ENCODE measurements around the gene IL22RA2. TPM values are rescaled to one million over a fixed set of nuclear protein-coding genes. Genes with fewer than 3 reads are reported as not detected.

Gene IL22RA2
- total RNA-seq, 1 experiment from 2014 or later = not detected

DNA sequence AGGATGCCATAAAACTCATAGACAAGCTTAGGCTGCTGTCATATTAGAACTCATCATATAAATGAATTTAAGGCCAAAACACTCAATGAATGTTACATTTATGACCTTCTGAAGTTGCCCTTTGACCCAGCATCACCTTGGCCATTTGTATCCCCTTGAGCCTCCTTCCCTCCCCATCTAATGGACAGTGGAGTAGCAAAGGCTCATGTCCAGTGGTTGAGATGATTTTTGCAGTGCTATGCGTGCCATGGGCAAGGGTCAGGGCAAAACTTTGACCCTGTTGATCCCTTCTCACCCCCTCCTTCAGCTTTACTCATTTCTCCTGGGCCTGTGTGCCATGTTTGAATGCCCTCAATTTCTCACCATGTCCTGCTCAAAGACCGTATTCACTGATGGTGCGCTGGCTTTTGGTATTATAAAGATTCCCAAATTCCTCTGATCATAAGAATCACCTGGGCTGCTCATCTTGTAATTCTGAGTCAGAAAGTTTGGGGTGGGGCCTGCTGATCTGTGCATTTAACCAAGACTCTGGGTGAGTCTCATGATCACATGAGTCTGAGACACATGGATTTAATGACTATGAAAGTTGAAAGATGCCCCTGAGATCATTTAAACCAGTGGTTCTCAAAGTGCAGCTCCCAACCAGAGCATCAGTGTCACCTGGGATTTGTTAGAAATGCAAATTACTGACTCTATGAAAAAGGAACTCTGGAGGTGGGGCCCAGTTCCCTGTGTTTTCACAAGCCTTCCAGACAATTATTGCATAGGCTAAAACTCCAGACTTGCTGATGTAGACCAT, 71.2 kb downstream of the IL22RA2 start (continued):
- TF ChIP-seq, protein P1, sequence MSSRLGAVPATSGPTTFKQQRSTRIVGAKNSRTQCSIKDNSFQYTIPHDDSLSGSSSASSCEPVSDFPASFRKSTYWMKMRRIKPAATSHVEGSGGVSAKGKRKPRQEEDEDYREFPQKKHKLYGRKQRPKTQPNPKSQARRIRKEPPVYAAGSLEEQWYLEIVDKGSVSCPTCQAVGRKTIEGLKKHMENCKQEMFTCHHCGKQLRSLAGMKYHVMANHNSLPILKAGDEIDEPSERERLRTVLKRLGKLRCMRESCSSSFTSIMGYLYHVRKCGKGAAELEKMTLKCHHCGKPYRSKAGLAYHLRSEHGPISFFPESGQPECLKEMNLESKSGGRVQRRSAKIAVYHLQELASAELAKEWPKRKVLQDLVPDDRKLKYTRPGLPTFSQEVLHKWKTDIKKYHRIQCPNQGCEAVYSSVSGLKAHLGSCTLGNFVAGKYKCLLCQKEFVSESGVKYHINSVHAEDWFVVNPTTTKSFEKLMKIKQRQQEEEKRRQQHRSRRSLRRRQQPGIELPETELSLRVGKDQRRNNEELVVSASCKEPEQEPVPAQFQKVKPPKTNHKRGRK (CRISPR knock-in tag; IDR thresholded peaks at IDR 0.05; ENCODE audit: borderline replicate concordance) = no peak
- TF ChIP-seq ZNF423 (CRISPR knock-in tag; IDR thresholded peaks at IDR 0.05) = no peak
- no peak for TF ChIP-seq RELA (CRISPR knock-in tag; IDR thresholded peaks at IDR 0.05; ENCODE audit: borderline replicate concordance)
- TF ChIP-seq, protein P2, sequence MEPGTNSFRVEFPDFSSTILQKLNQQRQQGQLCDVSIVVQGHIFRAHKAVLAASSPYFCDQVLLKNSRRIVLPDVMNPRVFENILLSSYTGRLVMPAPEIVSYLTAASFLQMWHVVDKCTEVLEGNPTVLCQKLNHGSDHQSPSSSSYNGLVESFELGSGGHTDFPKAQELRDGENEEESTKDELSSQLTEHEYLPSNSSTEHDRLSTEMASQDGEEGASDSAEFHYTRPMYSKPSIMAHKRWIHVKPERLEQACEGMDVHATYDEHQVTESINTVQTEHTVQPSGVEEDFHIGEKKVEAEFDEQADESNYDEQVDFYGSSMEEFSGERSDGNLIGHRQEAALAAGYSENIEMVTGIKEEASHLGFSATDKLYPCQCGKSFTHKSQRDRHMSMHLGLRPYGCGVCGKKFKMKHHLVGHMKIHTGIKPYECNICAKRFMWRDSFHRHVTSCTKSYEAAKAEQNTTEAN (CRISPR knock-in tag; IDR thresholded peaks at IDR 0.05) = no peak
- TF ChIP-seq, protein P3, sequence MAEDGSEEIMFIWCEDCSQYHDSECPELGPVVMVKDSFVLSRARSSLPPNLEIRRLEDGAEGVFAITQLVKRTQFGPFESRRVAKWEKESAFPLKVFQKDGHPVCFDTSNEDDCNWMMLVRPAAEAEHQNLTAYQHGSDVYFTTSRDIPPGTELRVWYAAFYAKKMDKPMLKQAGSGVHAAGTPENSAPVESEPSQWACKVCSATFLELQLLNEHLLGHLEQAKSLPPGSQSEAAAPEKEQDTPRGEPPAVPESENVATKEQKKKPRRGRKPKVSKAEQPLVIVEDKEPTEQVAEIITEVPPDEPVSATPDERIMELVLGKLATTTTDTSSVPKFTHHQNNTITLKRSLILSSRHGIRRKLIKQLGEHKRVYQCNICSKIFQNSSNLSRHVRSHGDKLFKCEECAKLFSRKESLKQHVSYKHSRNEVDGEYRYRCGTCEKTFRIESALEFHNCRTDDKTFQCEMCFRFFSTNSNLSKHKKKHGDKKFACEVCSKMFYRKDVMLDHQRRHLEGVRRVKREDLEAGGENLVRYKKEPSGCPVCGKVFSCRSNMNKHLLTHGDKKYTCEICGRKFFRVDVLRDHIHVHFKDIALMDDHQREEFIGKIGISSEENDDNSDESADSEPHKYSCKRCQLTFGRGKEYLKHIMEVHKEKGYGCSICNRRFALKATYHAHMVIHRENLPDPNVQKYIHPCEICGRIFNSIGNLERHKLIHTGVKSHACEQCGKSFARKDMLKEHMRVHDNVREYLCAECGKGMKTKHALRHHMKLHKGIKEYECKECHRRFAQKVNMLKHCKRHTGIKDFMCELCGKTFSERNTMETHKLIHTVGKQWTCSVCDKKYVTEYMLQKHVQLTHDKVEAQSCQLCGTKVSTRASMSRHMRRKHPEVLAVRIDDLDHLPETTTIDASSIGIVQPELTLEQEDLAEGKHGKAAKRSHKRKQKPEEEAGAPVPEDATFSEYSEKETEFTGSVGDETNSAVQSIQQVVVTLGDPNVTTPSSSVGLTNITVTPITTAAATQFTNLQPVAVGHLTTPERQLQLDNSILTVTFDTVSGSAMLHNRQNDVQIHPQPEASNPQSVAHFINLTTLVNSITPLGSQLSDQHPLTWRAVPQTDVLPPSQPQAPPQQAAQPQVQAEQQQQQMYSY (CRISPR knock-in tag; IDR thresholded peaks at IDR 0.05) = no peak
- TF ChIP-seq, protein P4, sequence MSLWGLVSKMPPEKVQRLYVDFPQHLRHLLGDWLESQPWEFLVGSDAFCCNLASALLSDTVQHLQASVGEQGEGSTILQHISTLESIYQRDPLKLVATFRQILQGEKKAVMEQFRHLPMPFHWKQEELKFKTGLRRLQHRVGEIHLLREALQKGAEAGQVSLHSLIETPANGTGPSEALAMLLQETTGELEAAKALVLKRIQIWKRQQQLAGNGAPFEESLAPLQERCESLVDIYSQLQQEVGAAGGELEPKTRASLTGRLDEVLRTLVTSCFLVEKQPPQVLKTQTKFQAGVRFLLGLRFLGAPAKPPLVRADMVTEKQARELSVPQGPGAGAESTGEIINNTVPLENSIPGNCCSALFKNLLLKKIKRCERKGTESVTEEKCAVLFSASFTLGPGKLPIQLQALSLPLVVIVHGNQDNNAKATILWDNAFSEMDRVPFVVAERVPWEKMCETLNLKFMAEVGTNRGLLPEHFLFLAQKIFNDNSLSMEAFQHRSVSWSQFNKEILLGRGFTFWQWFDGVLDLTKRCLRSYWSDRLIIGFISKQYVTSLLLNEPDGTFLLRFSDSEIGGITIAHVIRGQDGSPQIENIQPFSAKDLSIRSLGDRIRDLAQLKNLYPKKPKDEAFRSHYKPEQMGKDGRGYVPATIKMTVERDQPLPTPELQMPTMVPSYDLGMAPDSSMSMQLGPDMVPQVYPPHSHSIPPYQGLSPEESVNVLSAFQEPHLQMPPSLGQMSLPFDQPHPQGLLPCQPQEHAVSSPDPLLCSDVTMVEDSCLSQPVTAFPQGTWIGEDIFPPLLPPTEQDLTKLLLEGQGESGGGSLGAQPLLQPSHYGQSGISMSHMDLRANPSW (CRISPR knock-in tag; conservative IDR thresholded peaks at IDR 0.05; ENCODE audit: low read depth) = no peak

DNA sequence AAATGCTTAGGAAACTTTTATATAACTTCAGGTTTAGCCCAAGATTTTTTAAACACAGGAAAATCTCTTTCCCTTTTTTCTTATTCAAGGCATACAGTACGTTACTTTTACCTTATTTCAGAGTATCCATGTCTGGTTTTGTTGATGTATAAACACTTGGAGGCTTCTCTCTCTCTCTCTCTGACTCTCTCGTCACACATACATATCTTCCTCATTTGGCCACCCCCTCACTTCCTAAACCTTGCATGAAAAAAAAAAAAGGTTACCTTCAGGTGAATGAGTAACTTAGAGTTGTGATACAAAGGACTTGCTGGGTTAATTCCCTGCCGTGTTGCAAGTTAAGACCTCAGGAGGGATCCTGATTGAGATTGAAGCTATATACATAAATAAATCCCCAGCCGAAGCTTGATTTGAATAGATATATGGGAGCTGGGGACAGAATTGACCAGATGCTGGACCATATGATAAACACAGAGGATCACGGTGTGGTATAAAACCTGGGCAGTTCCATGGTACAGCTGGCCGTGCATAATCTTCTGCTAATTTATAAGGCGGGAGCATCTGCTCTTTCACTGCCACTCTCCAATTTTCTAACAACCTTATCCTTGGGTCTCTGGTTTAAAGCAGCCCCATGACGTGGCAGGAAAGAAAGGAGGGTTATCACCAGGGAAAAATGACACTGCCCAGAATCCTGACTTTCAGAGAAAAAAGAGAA, 73.6 kb downstream of the IL22RA2 start:
- TF ChIP-seq, protein P5, sequence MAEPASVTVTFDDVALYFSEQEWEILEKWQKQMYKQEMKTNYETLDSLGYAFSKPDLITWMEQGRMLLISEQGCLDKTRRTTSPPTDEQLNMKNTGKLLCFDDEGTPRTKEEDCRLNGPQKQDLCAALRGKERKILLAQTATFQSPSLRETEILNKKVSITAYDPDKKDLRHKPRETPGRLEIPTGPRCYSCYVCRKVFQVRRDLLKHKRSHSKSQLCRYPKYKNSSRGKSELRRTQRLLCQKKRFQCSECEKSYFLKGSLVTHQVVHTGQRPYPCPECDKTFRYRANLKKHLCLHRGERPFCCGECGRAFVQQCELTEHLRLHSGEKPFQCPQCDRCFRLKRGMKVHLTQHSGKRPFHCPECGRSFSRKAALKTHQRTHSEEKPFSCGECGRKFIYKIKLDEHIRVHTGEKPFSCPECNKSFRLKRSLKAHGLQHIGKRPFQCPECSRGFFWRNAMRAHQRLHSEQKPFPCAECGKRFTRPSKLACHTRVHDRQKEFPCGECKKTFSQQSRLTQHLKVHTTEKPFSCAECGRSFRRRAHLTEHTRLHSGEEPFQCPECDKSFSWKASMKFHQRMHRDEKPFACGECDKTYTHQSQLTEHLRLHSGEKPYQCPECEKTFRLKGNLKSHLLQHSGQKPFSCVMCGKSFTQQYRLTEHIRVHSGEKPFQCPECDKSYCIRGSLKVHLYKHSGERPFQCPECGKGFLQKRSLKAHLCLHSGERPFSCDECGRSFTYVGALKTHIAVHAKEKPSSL (CRISPR knock-in tag; conservative IDR thresholded peaks at IDR 0.05) = no peak
- peaks cover 3% of the 10 kb centered on the region; the same call in 1 of the 2 replicates for H3K27me3 Mint-ChIP-seq (ENCODE audit: low read depth)
- no peak overlapping the region for H3K27ac Mint-ChIP-seq
- DNase-seq (ENCODE audit: low spot score) = no peak
- ChIA-PET POLR2A (no interaction called here), CTCF (no interaction called here)
- H3K4me1 Mint-ChIP-seq = peaks cover 20% of the 10 kb centered on the region
- peaks cover 2% of the 10 kb centered on the region for H3K36me3 Mint-ChIP-seq
- H3K9me3 Mint-ChIP-seq = peaks cover 28% of the 10 kb centered on the region
- ATAC-seq = no peak
- H3K4me3 Mint-ChIP-seq = no peak overlapping the region

DNA sequence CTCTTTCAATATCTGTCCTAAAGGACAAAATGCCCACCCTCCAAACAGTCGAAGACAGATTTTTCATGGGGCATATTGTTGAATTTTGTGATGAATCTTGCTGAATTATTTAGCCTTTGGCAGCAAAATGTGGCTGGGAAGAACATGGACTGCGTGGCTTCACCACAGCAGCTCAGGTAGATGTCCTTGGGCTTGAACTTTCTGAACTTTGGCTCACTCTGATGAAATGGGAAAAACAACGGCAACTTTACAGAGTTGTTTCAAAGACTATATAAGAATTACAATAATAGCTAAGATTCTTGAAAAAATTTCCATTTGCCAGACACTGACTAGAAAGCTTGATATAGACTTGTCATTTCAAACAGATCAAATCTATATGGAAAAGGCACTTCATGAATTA, 75.9 kb downstream of the IL22RA2 start:
- no peak overlapping the region for H3K4me3 Mint-ChIP-seq
- CTCF ChIA-PET = interaction anchor here (0.7 to 2.3 kb wide), 2 partner anchors 17 to 217 kb away, joined by 4 to 6 read pairs; no protein-coding TSS in a partner anchor
- no peak overlapping the region for H3K27ac Mint-ChIP-seq
- H3K9me3 Mint-ChIP-seq = peaks cover 13% of the 10 kb centered on the region
- DNase-seq (ENCODE audit: low spot score) (no peak), ATAC-seq (no peak)
- no peaks in the 10 kb centered on the region; the same call in 1 of the 2 replicates for H3K27me3 Mint-ChIP-seq (ENCODE audit: low read depth)
- POLR2A ChIA-PET = interaction anchor here (0.6 to 0.7 kb wide), 2 partner anchors 157 to 232 kb away, joined by 3 read pairs; no protein-coding TSS in a partner anchor
- H3K4me1 Mint-ChIP-seq = peaks cover 24% of the 10 kb centered on the region
- H3K36me3 Mint-ChIP-seq = no peaks in the 10 kb centered on the region; the same call in 1 of the 2 replicates
- TF ChIP-seq NFE2L1 (CRISPR knock-in tag; IDR thresholded peaks at IDR 0.05) (no peak), MYBL2 (CRISPR knock-in tag; IDR thresholded peaks at IDR 0.05) (no peak), ZNF121 (CRISPR knock-in tag; IDR thresholded peaks at IDR 0.05) (no peak), NR2C2 (CRISPR knock-in tag; IDR thresholded peaks at IDR 0.05) (no peak), EMX1 (CRISPR knock-in tag; IDR thresholded peaks at IDR 0.05) (no peak)
- TF ChIP-seq, protein P6, sequence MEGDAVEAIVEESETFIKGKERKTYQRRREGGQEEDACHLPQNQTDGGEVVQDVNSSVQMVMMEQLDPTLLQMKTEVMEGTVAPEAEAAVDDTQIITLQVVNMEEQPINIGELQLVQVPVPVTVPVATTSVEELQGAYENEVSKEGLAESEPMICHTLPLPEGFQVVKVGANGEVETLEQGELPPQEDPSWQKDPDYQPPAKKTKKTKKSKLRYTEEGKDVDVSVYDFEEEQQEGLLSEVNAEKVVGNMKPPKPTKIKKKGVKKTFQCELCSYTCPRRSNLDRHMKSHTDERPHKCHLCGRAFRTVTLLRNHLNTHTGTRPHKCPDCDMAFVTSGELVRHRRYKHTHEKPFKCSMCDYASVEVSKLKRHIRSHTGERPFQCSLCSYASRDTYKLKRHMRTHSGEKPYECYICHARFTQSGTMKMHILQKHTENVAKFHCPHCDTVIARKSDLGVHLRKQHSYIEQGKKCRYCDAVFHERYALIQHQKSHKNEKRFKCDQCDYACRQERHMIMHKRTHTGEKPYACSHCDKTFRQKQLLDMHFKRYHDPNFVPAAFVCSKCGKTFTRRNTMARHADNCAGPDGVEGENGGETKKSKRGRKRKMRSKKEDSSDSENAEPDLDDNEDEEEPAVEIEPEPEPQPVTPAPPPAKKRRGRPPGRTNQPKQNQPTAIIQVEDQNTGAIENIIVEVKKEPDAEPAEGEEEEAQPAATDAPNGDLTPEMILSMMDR (IDR thresholded peaks at IDR 0.05) = no peak
- TF ChIP-seq, protein P7, sequence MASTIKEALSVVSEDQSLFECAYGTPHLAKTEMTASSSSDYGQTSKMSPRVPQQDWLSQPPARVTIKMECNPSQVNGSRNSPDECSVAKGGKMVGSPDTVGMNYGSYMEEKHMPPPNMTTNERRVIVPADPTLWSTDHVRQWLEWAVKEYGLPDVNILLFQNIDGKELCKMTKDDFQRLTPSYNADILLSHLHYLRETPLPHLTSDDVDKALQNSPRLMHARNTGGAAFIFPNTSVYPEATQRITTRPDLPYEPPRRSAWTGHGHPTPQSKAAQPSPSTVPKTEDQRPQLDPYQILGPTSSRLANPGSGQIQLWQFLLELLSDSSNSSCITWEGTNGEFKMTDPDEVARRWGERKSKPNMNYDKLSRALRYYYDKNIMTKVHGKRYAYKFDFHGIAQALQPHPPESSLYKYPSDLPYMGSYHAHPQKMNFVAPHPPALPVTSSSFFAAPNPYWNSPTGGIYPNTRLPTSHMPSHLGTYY (CRISPR knock-in tag; IDR thresholded peaks at IDR 0.05) = no peak

All from WTC11 (cell line).